ENCODE data around the gene NCL. TPM values are rescaled to one million over a fixed set of nuclear protein-coding genes. Genes with fewer than 3 reads are reported as not detected.

NCL gene
- total RNA-seq, 1 experiment from 2014 or later = 1,077 TPM

- Histone ChIP-seq H3K4me2 (ENCODE audit: low read length) (no peak overlapping the region), H3K9me3 (ENCODE audit: control insufficient read depth in 1 of 2, insufficient read depth in 1 of 2, low read depth in 1 of 2, low read length in 2 of 2) (no peaks in the 10 kb centered on the region), H3K4me1 (ENCODE audit: control insufficient read depth in 1 of 2, insufficient read depth in 2 of 2, low read length in 2 of 2) (peaks cover 4 to 20% of the 10 kb centered on the region in 2 experiments), H3K9me2 (ENCODE audit: insufficient read depth) (no peaks in the 10 kb centered on the region), H4K20me1 (ENCODE audit: insufficient read depth) (peaks cover 78% of the 10 kb centered on the region; the same call in 1 of the 2 replicates), H3K4me3 (replicated peaks in 1 of 2; ENCODE audit: low read depth in 1 of 2, low read length in 2 of 2) (no peak overlapping the region), H3K36me3 (ENCODE audit: control insufficient read depth in 1 of 2, insufficient read depth in 2 of 2, low read length in 2 of 2) (peaks cover 77 to 83% of the 10 kb centered on the region in 2 experiments), H3K9ac (ENCODE audit: low read length) (no peak overlapping the region), H2AFZ (ENCODE audit: low read depth, low read length, poor library complexity, severe bottlenecking) (no peak overlapping the region), H3K27me3 (ENCODE audit: insufficient read depth, low read length) (no peaks in the 10 kb centered on the region), H3K27ac (ENCODE audit: low read depth, low read length) (no peak overlapping the region), H3K79me2 (ENCODE audit: insufficient read depth, low read length) (peaks cover 96% of the 10 kb centered on the region)
- ChIA-PET POLR2A (no interaction called here), RAD21 (ENCODE audit: low non-redundant PET in 1 of 2, low total read pairs in 2 of 2, uncharacterized antibody in 2 of 2, unreplicated experiment in 2 of 2) (no interaction called here), CTCF (no interaction called here)
- ATAC-seq (no peak), DNase-seq (ENCODE audit: low read depth, low spot score) (no peak)
- intact Hi-C loops (cut with micrococcal nuclease) = loop anchor here (5.0 kb wide), 1 partner anchor 247 kb away; the partner anchor contains the start of gene PTMA
- no peak for TF ChIP-seq SP1 (IDR thresholded peaks at IDR 0.05; ENCODE audit: low read depth)
- no peak for TF ChIP-seq SRF (IDR thresholded peaks at IDR 0.05; ENCODE audit: low read depth)
- no peak for TF ChIP-seq EZH2 (IDR thresholded peaks at IDR 0.05)
- no peak for TF ChIP-seq ZFX (IDR thresholded peaks at IDR 0.05)
- no TSS peak for BruUV-seq (replicated peaks)
Measured at GRCh38 chr2:231460073-231460835, 4.0 kb downstream of the NCL start.

- TF ChIP-seq CEBPB (IDR thresholded peaks at IDR 0.05; ENCODE audit: low read depth) (no peak), TCF7L2 (IDR thresholded peaks at IDR 0.05; ENCODE audit: borderline replicate concordance, extremely low read depth, insufficient read depth, insufficient read length) (no peak), ZNF274 (IDR thresholded peaks at IDR 0.05; ENCODE audit: low read depth, low read length) (no peak), POLR2AphosphoS5 (IDR thresholded peaks at IDR 0.05; ENCODE audit: low read depth, low read length) (0 out of 2 replicates have a peak, but pooled peaks have one; percentile 12), YY1 (IDR thresholded peaks at IDR 0.05; ENCODE audit: extremely low read depth, insufficient replicate concordance, low read depth, low read length) (no peak)
- no peak overlapping the region for H3K4me3 ChIP-seq (replicated peaks in 1 of 2; ENCODE audit: low read depth in 1 of 2, low read length in 2 of 2)
- no TSS peak for BruUV-seq (replicated peaks)
- H3K9me3 ChIP-seq (ENCODE audit: control insufficient read depth in 1 of 2, insufficient read depth in 1 of 2, low read depth in 1 of 2, low read length in 2 of 2) = no peaks in the 10 kb centered on the region
- peaks cover 87% of the 10 kb centered on the region; the same call in 1 of the 2 replicates for H4K20me1 ChIP-seq (ENCODE audit: insufficient read depth)
- DNase-seq (ENCODE audit: low read depth, low spot score) (no peak), ATAC-seq (no peak)
- ChIA-PET RAD21 (ENCODE audit: low non-redundant PET in 1 of 2, low total read pairs in 2 of 2, uncharacterized antibody in 2 of 2, unreplicated experiment in 2 of 2) (interaction anchor here in 1 of 2 experiments (0.6 kb wide), 1 partner anchor 668 kb away, joined by 3 read pairs; no protein-coding TSS in a partner anchor), POLR2A (no interaction called here), CTCF (no interaction called here)
- H3K4me2 ChIP-seq (ENCODE audit: low read length) = no peak overlapping the region
- peaks cover 4 to 14% of the 10 kb centered on the region in 2 experiments for H3K4me1 ChIP-seq (ENCODE audit: control insufficient read depth in 1 of 2, insufficient read depth in 2 of 2, low read length in 2 of 2)
- H3K27ac ChIP-seq (ENCODE audit: low read depth, low read length) = no peak overlapping the region
- no peaks in the 10 kb centered on the region for H3K9me2 ChIP-seq (ENCODE audit: insufficient read depth)
- peaks cover 82% of the 10 kb centered on the region for H3K79me2 ChIP-seq (ENCODE audit: insufficient read depth, low read length)
- H3K36me3 ChIP-seq (ENCODE audit: control insufficient read depth in 1 of 2, insufficient read depth in 2 of 2, low read length in 2 of 2) = peaks cover 90 to 98% of the 10 kb centered on the region in 2 experiments
- H3K9ac ChIP-seq (ENCODE audit: low read length) = no peak overlapping the region
- intact Hi-C loops (cut with micrococcal nuclease) = no loop called here
- no peaks in the 10 kb centered on the region for H3K27me3 ChIP-seq (ENCODE audit: insufficient read depth, low read length)
- H2AFZ ChIP-seq (ENCODE audit: low read depth, low read length, poor library complexity, severe bottlenecking) = no peak overlapping the region
Measured at GRCh38 chr2:231458368-231458767, 5.9 kb downstream of the NCL start.

Data from HCT116 (cell line).